GM21515 (cell line): ENCODE measurements around the gene CDKAL1.
A peak's percentile ranks its signal among the peaks of the same experiment; 100 is the strongest.

Source experiments
- ATAC-seq: cut with Tn5 transposase; IDR thresholded peaks from one replicate; pipeline ENCODE4 v1.9.1; 2021; ENCODE audit not compliant: unreplicated experiment

Gene CDKAL1

GRCh38 chr6:20868397-20869096 lies 334.3 kb downstream of the CDKAL1 start:
- ATAC-seq = no peak

- ATAC-seq = no peak
These were observed 335.8 kb downstream of the CDKAL1 start for GRCh38 chr6:20870021-20870420.

- ATAC-seq = no peak
These were observed 336.2 kb downstream of the CDKAL1 start for GRCh38 chr6:20870493-20870892.

- no peak for ATAC-seq
These were observed 339.4 kb downstream of the CDKAL1 start for GRCh38 chr6:20873425-20874190.

GRCh38 chr6:20875369-20875963 lies 341.2 kb downstream of the CDKAL1 start:
- no peak for ATAC-seq

- no peak for ATAC-seq
These were observed 341.8 kb downstream of the CDKAL1 start for GRCh38 chr6:20876036-20876435.

GRCh38 chr6:20876561-20876960 lies 342.3 kb downstream of the CDKAL1 start:
- no peak for ATAC-seq

GRCh38 chr6:20877008-20877937 lies 343.0 kb downstream of the CDKAL1 start:
- peak; percentile 96 for ATAC-seq

GRCh38 chr6:20879121-20879520 lies 344.9 kb downstream of the CDKAL1 start:
- ATAC-seq = peak; percentile 30

GRCh38 chr6:20879526-20879925 lies 345.3 kb downstream of the CDKAL1 start:
- no peak for ATAC-seq

- ATAC-seq = no peak
These were observed 347.1 kb downstream of the CDKAL1 start for GRCh38 chr6:20881365-20881764.

- no peak for ATAC-seq
These were observed 347.8 kb downstream of the CDKAL1 start for GRCh38 chr6:20882014-20882413.

- ATAC-seq = no peak
These were observed 350.8 kb downstream of the CDKAL1 start for GRCh38 chr6:20885076-20885475.

GRCh38 chr6:20891161-20891560 lies 356.9 kb downstream of the CDKAL1 start:
- ATAC-seq = no peak

GRCh38 chr6:20892365-20892764 lies 358.1 kb downstream of the CDKAL1 start:
- ATAC-seq = no peak

- ATAC-seq = no peak
These were observed 359.2 kb downstream of the CDKAL1 start for GRCh38 chr6:20893412-20893811.

- peak; percentile 85 for ATAC-seq
These were observed 366.3 kb downstream of the CDKAL1 start for GRCh38 chr6:20900389-20901160.

- ATAC-seq = no peak
These were observed 371.1 kb downstream of the CDKAL1 start for GRCh38 chr6:20905377-20905776.

GRCh38 chr6:20906945-20907344 lies 372.7 kb downstream of the CDKAL1 start:
- ATAC-seq = no peak

GRCh38 chr6:20907486-20908071 lies 373.3 kb downstream of the CDKAL1 start:
- ATAC-seq = no peak
